Breast epithelium (tissue), 4 donors: ENCODE data around the gene TMC5. TPM values are rescaled to one million over a fixed set of nuclear protein-coding genes. Genes with fewer than 3 reads are reported as not detected.

ENCODE experiments used
- DNase-seq, 2 donors: peaks; one replicate each; pipeline ENCODE4 v3.0.0-alpha.2; 2019; ENCODE audit warnings: low spot score in 2 of 2
- H3K27ac ChIP-seq, 2 donors: fragments of 200-600 bp; sonication (generic) in 1 of 2; one replicate each; pipeline ENCODE4 v1.5.1; 2016 to 2019; ENCODE audit warnings: mild to moderate bottlenecking in 1 of 2
- H3K27me3 ChIP-seq, 2 donors: fragments of 200-600 bp; sonication (generic) in 1 of 2; one replicate each; pipeline versions ENCODE4 v1.5.1 to v1.6.0; 2017 to 2019; ENCODE audit warnings: control low read depth in 1 of 2, mild to moderate bottlenecking in 1 of 2
- H3K36me3 ChIP-seq: fragments of 200-600 bp; one replicate; pipeline ENCODE4 v1.5.1; 2019
- H3K4me1 ChIP-seq, 2 donors: fragments of 200-600 bp; sonication (generic); one replicate each; pipeline ENCODE4 v1.5.1; 2016 to 2019; ENCODE audit warnings: control low read depth in 1 of 2
- H3K4me3 ChIP-seq, 3 donors: fragments of 200-600 bp; sonication (generic); 1 replicate in 2 of 3; 2 replicates in 1 of 3; pipeline ENCODE4 v1.5.1; 2016 to 2019; ENCODE audit warnings: mild to moderate bottlenecking in 3 of 3, moderate library complexity in 2 of 3
- H3K9me3 ChIP-seq, 2 donors: fragments of 200-600 bp; sonication (generic) in 1 of 2; one replicate each; pipeline ENCODE4 v1.5.1; 2016 to 2019; ENCODE audit warnings: control low read depth in 1 of 2
- POLR2A ChIP-seq: fragments of 450-650 bp; IDR thresholded peaks from one replicate; pipeline ENCODE4 v1.6.1; 2016; ENCODE audit warnings: antibody characterized with exemption, mild to moderate bottlenecking, moderate library complexity
- POLR2AphosphoS5 ChIP-seq, 3 donors: sonication (generic); formaldehyde crosslinking; IDR thresholded peaks; one replicate each; pipeline ENCODE4 v1.6.1; 2017; ENCODE audit warnings: antibody characterized with exemption in 3 of 3
- intact Hi-C: fragments of 100-400 bp; cut with DNase I; formaldehyde crosslinking; loops from one replicate; pipeline ENCODE4 v1.15.1; 2023; ENCODE audit warnings: low total_unique reads
- total RNA-seq, 3 donors: library from RNA; depleted of rRNA; stranded (reverse); fragments of >200 nt; gene quantifications; one replicate each; pipeline ENCODE4 v1.1.0, GENCODE V29; 2016
- TF ChIP-seq, protein P1 (sequence below), 3 donors: fragments of 450-650 bp; IDR thresholded peaks; one replicate each; pipeline ENCODE4 v1.5.1; 2016 to 2017; ENCODE audit warnings: antibody characterized with exemption in 3 of 3, mild to moderate bottlenecking in 3 of 3, moderate library complexity in 3 of 3

The TMC5 gene
- total RNA-seq, 3 donors from 2014 or later, result under 0.01 to 40.3 (median 28.8) TPM

- no peak for DNase-seq
- Histone ChIP-seq H3K4me1 (no peaks in the 10 kb centered on the region), H3K27me3 (no peaks in the 10 kb centered on the region), H3K36me3 (no peaks in the 10 kb centered on the region), H3K9me3 (no peaks in the 10 kb centered on the region), H3K4me3 (no peak overlapping the region), H3K27ac (no peak overlapping the region)
- TF ChIP-seq POLR2AphosphoS5 (IDR thresholded peaks at IDR 0.05) (no peak), POLR2A (no peak)
- TF ChIP-seq, protein P1, sequence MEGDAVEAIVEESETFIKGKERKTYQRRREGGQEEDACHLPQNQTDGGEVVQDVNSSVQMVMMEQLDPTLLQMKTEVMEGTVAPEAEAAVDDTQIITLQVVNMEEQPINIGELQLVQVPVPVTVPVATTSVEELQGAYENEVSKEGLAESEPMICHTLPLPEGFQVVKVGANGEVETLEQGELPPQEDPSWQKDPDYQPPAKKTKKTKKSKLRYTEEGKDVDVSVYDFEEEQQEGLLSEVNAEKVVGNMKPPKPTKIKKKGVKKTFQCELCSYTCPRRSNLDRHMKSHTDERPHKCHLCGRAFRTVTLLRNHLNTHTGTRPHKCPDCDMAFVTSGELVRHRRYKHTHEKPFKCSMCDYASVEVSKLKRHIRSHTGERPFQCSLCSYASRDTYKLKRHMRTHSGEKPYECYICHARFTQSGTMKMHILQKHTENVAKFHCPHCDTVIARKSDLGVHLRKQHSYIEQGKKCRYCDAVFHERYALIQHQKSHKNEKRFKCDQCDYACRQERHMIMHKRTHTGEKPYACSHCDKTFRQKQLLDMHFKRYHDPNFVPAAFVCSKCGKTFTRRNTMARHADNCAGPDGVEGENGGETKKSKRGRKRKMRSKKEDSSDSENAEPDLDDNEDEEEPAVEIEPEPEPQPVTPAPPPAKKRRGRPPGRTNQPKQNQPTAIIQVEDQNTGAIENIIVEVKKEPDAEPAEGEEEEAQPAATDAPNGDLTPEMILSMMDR (IDR thresholded peaks at IDR 0.05), result no peak
- intact Hi-C loops, result loop anchor here (1.0 kb wide), 1 partner anchor 39 kb away; no protein-coding TSS in a partner anchor
Measured at GRCh38 chr16:19443659-19444058, 26.0 kb downstream of the TMC5 start.

- intact Hi-C loops, result loop anchor here (5.0 kb wide), 1 partner anchor 556 kb away; no protein-coding TSS in a partner anchor
- no peaks in the 10 kb centered on the region for H3K36me3 ChIP-seq
- no peaks in the 10 kb centered on the region for H3K4me1 ChIP-seq
- TF ChIP-seq POLR2A (no peak), POLR2AphosphoS5 (IDR thresholded peaks at IDR 0.05) (no peak)
- TF ChIP-seq, protein P1 (IDR thresholded peaks at IDR 0.05), result no peak
- no peak overlapping the region for H3K4me3 ChIP-seq
- DNase-seq, result no peak
- H3K27me3 ChIP-seq, result no peaks in the 10 kb centered on the region
- no peaks in the 10 kb centered on the region for H3K9me3 ChIP-seq
- H3K27ac ChIP-seq, result no peak overlapping the region
Measured at GRCh38 chr16:19446300-19446846, 28.7 kb downstream of the TMC5 start.

- no peak for DNase-seq
- Histone ChIP-seq H3K4me1 (no peaks in the 10 kb centered on the region), H3K27ac (no peak overlapping the region), H3K4me3 (no peak overlapping the region), H3K9me3 (no peaks in the 10 kb centered on the region), H3K36me3 (no peaks in the 10 kb centered on the region), H3K27me3 (no peaks in the 10 kb centered on the region)
- TF ChIP-seq POLR2AphosphoS5 (IDR thresholded peaks at IDR 0.05) (no peak), POLR2A (no peak)
- TF ChIP-seq, protein P1 (IDR thresholded peaks at IDR 0.05), result no peak
- intact Hi-C loops, result loop anchor here (5.0 kb wide), 1 partner anchor 555 kb away; no protein-coding TSS in a partner anchor
Measured at GRCh38 chr16:19446886-19447285, 29.2 kb downstream of the TMC5 start.

- H3K36me3 ChIP-seq, result no peaks in the 10 kb centered on the region
- no peaks in the 10 kb centered on the region for H3K9me3 ChIP-seq
- H3K4me3 ChIP-seq, result no peak overlapping the region
- DNase-seq, result no peak
- no peaks in the 10 kb centered on the region for H3K4me1 ChIP-seq
- intact Hi-C loops, result no loop called here
- no peaks in the 10 kb centered on the region for H3K27me3 ChIP-seq
- no peak overlapping the region for H3K27ac ChIP-seq
- TF ChIP-seq POLR2A (no peak), POLR2AphosphoS5 (IDR thresholded peaks at IDR 0.05) (no peak)
- TF ChIP-seq, protein P1 (IDR thresholded peaks at IDR 0.05), result no peak
Measured at GRCh38 chr16:19450186-19450585, 32.5 kb downstream of the TMC5 start.

DNA sequence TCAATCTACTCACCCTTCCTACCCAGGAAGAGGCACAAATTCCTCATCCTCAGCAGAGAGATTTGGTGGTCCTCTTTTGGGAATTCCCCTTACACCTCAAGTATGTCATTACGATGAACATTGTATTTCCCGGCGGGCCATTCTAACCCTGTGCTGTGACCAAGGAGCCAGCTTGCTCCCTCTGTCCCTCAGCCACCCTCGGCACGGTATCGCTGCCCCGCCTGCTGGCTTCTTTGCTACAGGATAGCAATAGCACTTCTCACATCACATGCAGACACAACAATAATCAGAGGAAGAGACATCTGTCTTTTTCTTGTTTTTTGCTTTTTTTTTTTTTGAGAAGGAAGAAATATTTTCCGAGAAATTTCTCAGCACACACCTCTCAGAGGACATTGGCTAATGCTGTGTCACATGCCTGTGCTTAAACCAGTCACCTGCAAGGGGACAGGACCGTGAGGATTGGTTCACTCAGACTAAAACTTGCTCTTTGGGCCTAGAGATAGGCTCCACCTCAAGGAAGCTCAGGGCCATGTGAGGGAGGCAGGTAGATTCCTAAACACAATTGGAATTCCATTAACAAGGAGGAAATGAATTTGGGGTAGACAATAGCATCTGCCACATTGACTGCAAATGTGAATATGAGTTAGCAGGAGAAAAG lies 41.2 kb downstream of the TMC5 start:
- intact Hi-C loops, result no loop called here
- no peak for DNase-seq
- no peaks in the 10 kb centered on the region for H3K9me3 ChIP-seq
- no peak overlapping the region for H3K4me3 ChIP-seq
- TF ChIP-seq POLR2AphosphoS5 (IDR thresholded peaks at IDR 0.05), result no peak
- TF ChIP-seq, protein P1 (IDR thresholded peaks at IDR 0.05), result no peak
- TF ChIP-seq POLR2A, result no peak
- H3K36me3 ChIP-seq, result no peaks in the 10 kb centered on the region
- no peaks in the 10 kb centered on the region for H3K4me1 ChIP-seq
- H3K27me3 ChIP-seq, result no peaks in the 10 kb centered on the region
- H3K27ac ChIP-seq, result no peak overlapping the region
